ENCODE results near the gene PLCB4.

The PLCB4 gene

GRCh38 chr20:9476637-9477036 is 407.8 kb downstream of the PLCB4 start:
- no peak for TF ChIP-seq CTCF (IDR thresholded peaks at IDR 0.05; ENCODE audit: low read depth, low read length)
- H3K4me3 ChIP-seq (ENCODE audit: low read depth, low read length), result no peak overlapping the region

GRCh38 chr20:9478771-9479170 is 409.9 kb downstream of the PLCB4 start:
- TF ChIP-seq CTCF (IDR thresholded peaks at IDR 0.05; ENCODE audit: low read depth, low read length), result no peak
- H3K4me3 ChIP-seq (ENCODE audit: low read depth, low read length), result no peak overlapping the region

GRCh38 chr20:9480066-9480465 is 411.2 kb downstream of the PLCB4 start:
- H3K4me3 ChIP-seq (ENCODE audit: low read depth, low read length), result no peak overlapping the region
- TF ChIP-seq CTCF (IDR thresholded peaks at IDR 0.05; ENCODE audit: low read depth, low read length), result no peak

GRCh38 chr20:9482180-9482579 is 413.3 kb downstream of the PLCB4 start:
- H3K4me3 ChIP-seq (ENCODE audit: low read depth, low read length), result no peak overlapping the region
- TF ChIP-seq CTCF (IDR thresholded peaks at IDR 0.05; ENCODE audit: low read depth, low read length), result no peak

GRCh38 chr20:9483131-9483530 is 414.2 kb downstream of the PLCB4 start:
- no peak overlapping the region for H3K4me3 ChIP-seq (ENCODE audit: low read depth, low read length)
- TF ChIP-seq CTCF (IDR thresholded peaks at IDR 0.05; ENCODE audit: low read depth, low read length), result no peak

- no peak for TF ChIP-seq CTCF (IDR thresholded peaks at IDR 0.05; ENCODE audit: low read depth, low read length)
- H3K4me3 ChIP-seq (ENCODE audit: low read depth, low read length), result no peak overlapping the region
Observed at GRCh38 chr20:9485614-9486340, 416.9 kb downstream of the PLCB4 start.

GRCh38 chr20:9487231-9487630 is 418.3 kb downstream of the PLCB4 start:
- TF ChIP-seq CTCF (IDR thresholded peaks at IDR 0.05; ENCODE audit: low read depth, low read length), result no peak
- no peak overlapping the region for H3K4me3 ChIP-seq (ENCODE audit: low read depth, low read length)
